Neural progenitor cell (in vitro differentiated cells): ENCODE measurements around the gene ANXA6.

ENCODE experiments used
- EZH2 ChIP-seq: fragments of 200-600 bp; sonication (generic); IDR thresholded peaks from 2 replicates; pipeline ENCODE4 v1.6.1; 2017; ENCODE audit warnings: antibody characterized with exemption, mild to moderate bottlenecking, moderate library complexity
- EZH2phosphoT487 ChIP-seq: fragments of 200-600 bp; sonication (generic); IDR thresholded peaks from 2 replicates; pipeline ENCODE4 v1.6.1; 2017; ENCODE audit warnings: antibody characterized with exemption
- TF ChIP-seq, protein P1 (sequence below): fragments of 200-600 bp; sonication (generic); IDR thresholded peaks from 2 replicates; pipeline ENCODE4 v1.5.1; 2017; ENCODE audit warnings: antibody characterized with exemption, mild to moderate bottlenecking

DNA sequence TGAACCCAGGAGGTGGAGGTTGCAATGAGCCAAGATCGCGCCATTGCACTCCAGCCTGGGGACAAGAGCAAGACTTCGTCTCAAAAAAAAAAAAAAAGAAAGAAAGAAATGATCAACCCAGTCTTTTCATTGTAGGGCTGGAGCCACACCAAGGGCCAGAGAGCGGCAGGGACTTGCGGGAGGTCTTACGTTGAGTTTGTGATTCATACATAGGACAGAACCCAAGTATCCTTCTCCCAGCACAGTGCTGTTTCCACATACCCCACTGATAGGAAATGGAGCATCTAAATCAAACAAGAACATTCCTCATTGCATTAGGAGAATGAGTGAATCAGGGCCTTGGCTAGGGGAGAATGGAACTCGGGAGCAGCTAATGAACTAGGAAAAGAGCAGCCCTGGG lies 73.2 kb downstream of the ANXA6 start:
- TF ChIP-seq, protein P1, sequence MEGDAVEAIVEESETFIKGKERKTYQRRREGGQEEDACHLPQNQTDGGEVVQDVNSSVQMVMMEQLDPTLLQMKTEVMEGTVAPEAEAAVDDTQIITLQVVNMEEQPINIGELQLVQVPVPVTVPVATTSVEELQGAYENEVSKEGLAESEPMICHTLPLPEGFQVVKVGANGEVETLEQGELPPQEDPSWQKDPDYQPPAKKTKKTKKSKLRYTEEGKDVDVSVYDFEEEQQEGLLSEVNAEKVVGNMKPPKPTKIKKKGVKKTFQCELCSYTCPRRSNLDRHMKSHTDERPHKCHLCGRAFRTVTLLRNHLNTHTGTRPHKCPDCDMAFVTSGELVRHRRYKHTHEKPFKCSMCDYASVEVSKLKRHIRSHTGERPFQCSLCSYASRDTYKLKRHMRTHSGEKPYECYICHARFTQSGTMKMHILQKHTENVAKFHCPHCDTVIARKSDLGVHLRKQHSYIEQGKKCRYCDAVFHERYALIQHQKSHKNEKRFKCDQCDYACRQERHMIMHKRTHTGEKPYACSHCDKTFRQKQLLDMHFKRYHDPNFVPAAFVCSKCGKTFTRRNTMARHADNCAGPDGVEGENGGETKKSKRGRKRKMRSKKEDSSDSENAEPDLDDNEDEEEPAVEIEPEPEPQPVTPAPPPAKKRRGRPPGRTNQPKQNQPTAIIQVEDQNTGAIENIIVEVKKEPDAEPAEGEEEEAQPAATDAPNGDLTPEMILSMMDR, result no peak
- TF ChIP-seq EZH2, result no peak
- TF ChIP-seq EZH2phosphoT487, result no peak
